HepG2 (cell line): ENCODE measurements around the gene PHF21B. TPM values are rescaled to one million over a fixed set of nuclear protein-coding genes. Genes with fewer than 3 reads are reported as not detected.

Source experiments
- ATAC-seq: fragments of 200-7000 bp; cut with Tn5 transposase; 3 replicates; pipeline ENCODE4 v1.9.1; 2020; ENCODE audit warnings: mild to moderate bottlenecking, moderate library complexity
- BruUV-seq: library from RNA; stranded (reverse); fragments of 400-500 nt; replicated peaks from 2 replicates; lab custom pipeline; 2021; lab: Mats Ljungman, UMichigan
- CTCF ChIA-PET: fragments of 300-600 bp; formaldehyde crosslinking; extraction: SDS; loops from one replicate; lab custom pipeline; 2021; ENCODE audit warnings: low total read pairs, inconsistent platforms, low intra/inter-chr PET ratio; lab: Yijun Ruan, JAX
- POLR2A ChIA-PET: fragments of 350-600 bp; sonication (Branson Sonifier 250); formaldehyde crosslinking; loops from one replicate; lab custom pipeline; 2020; ENCODE audit warnings: antibody characterized with exemption, inconsistent platforms; lab: Yijun Ruan, JAX
- DNase-seq: peaks from one replicate; pipeline ENCODE4 v3.0.0-alpha.2; 2015; ENCODE audit warnings: low spot score
- FAIRE-seq: peaks from 3 replicates; lab custom pipeline; 2011; peaks lifted over from hg19 to GRCh38; lab: Jason Lieb, UNC
- H2AFZ ChIP-seq: one replicate; pipeline ENCODE4 v1.6.1; 2011; ENCODE audit warnings: low read length, inconsistent platforms
- H3K27ac ChIP-seq: fragments of 300-600 bp; 3 replicates; pipeline ENCODE4 v1.8.0; 2011; ENCODE audit warnings: mixed run types, mild to moderate bottlenecking, mixed read lengths, low read length, inconsistent platforms; ENCODE audit not compliant: insufficient read depth; ENCODE audit errors: extremely low read length
- H3K27me3 ChIP-seq, 2 experiments: fragments of 200-600 bp in 1 of 2; 2 replicates in 1 of 2; 3 replicates in 1 of 2; pipeline versions ENCODE4 v1.6.0 to v1.8.0; 2011; ENCODE audit warnings: low read length in 2 of 2, mild to moderate bottlenecking in 2 of 2, moderate library complexity in 2 of 2, inconsistent platforms in 1 of 2; ENCODE audit not compliant: insufficient read depth in 2 of 2, control insufficient read depth in 1 of 2
- H3K36me3 ChIP-seq, 2 experiments: fragments of 200-600 bp in 1 of 2; replicated peaks in 1 of 2; 2 replicates in 1 of 2; 3 replicates in 1 of 2; pipeline versions ENCODE4 v1.5.1 to v1.8.0; 2011; ENCODE audit warnings: low read length in 2 of 2, inconsistent platforms in 1 of 2; ENCODE audit not compliant: insufficient read depth in 2 of 2, control insufficient read depth in 1 of 2
- H3K4me1 ChIP-seq: 2 replicates; pipeline ENCODE4 v1.5.1; 2012; ENCODE audit warnings: low read length, inconsistent platforms; ENCODE audit not compliant: insufficient read depth
- H3K4me2 ChIP-seq: 2 replicates; pipeline ENCODE4 v1.6.0; 2011; ENCODE audit warnings: low read depth, low read length, inconsistent platforms
- H3K4me3 ChIP-seq, 3 experiments: fragments of 200-600 bp in 1 of 3; sonication (generic), shearing (Covaris generic) in 1 of 3; replicated peaks in 1 of 3; 2 replicates each; pipeline ENCODE4 v1.5.1; 2011 to 2016; ENCODE audit warnings: low read length in 3 of 3, inconsistent platforms in 2 of 3, low read depth in 2 of 3, mild to moderate bottlenecking in 2 of 3, control low read depth in 1 of 3, mixed read lengths in 1 of 3; ENCODE audit not compliant: insufficient read depth in 1 of 3
- H3K79me2 ChIP-seq: one replicate; pipeline ENCODE4 v1.6.1; 2011; ENCODE audit warnings: low read length, inconsistent platforms; ENCODE audit not compliant: insufficient read depth
- H3K9ac ChIP-seq: 2 replicates; pipeline ENCODE4 v1.6.0; 2011; ENCODE audit warnings: mild to moderate bottlenecking, low read depth, low read length, inconsistent platforms; ENCODE audit not compliant: insufficient read depth
- H3K9me3 ChIP-seq: 2 replicates; pipeline ENCODE4 v1.5.1; 2012; ENCODE audit warnings: mild to moderate bottlenecking, low read length
- H4K20me1 ChIP-seq: 2 replicates; pipeline ENCODE4 v1.6.0; 2011; ENCODE audit warnings: inconsistent platforms, mild to moderate bottlenecking, low read length, moderate library complexity; ENCODE audit not compliant: insufficient read depth
- ARHGAP35 ChIP-seq: sonication (generic); formaldehyde crosslinking; IDR thresholded peaks from 2 replicates; pipeline ENCODE4 v1.9.0; 2022; ENCODE audit warnings: mild to moderate bottlenecking, inconsistent platforms, moderate library complexity, missing genetic modification reagents, borderline replicate concordance
- BRD4 ChIP-seq: sonication (generic); formaldehyde crosslinking; IDR thresholded peaks from 2 replicates; pipeline ENCODE4 v1.4.0; 2020; ENCODE audit warnings: missing genetic modification reagents
- CBFB ChIP-seq: sonication (generic); formaldehyde crosslinking; IDR thresholded peaks from 2 replicates; pipeline ENCODE4 v1.4.0; 2020; ENCODE audit warnings: missing genetic modification reagents
- CEBPG ChIP-seq: IDR thresholded peaks from 2 replicates; pipeline ENCODE4 v1.6.1; 2016
- GATAD1 ChIP-seq: IDR thresholded peaks from 2 replicates; pipeline ENCODE4 v1.6.1; 2016; ENCODE audit warnings: missing genetic modification reagents, missing compliant biosample characterization
- KLF15 ChIP-seq: sonication (generic); formaldehyde crosslinking; IDR thresholded peaks from 2 replicates; pipeline ENCODE4 v1.8.1; 2023; ENCODE audit warnings: borderline replicate concordance, mild to moderate bottlenecking, inconsistent platforms, missing genetic modification reagents, mixed read lengths
- MAF1 ChIP-seq: sonication (generic); formaldehyde crosslinking; IDR thresholded peaks from 2 replicates; pipeline ENCODE4 v1.5.0; 2020; ENCODE audit warnings: missing genetic modification reagents, borderline replicate concordance
- MAZ ChIP-seq, 2 experiments: sonication (generic) in 1 of 2; formaldehyde crosslinking in 1 of 2; IDR thresholded peaks; 2 replicates each; pipeline versions ENCODE4 v1.5.0 to v1.6.1; 2012 to 2020; ENCODE audit warnings: low read depth in 2 of 2, mild to moderate bottlenecking in 2 of 2, borderline replicate concordance in 1 of 2, improper control_type of control experiment in 1 of 2, low read length in 1 of 2, missing genetic modification reagents in 1 of 2, moderate library complexity in 1 of 2
- MIER2 ChIP-seq: IDR thresholded peaks from 2 replicates; pipeline ENCODE4 v1.6.1; 2016; ENCODE audit warnings: missing biosample characterization, missing genetic modification reagents
- MZF1 ChIP-seq: sonication (generic); formaldehyde crosslinking; IDR thresholded peaks from 2 replicates; pipeline ENCODE4 v1.8.1; 2023; ENCODE audit warnings: mild to moderate bottlenecking, missing genetic modification reagents, borderline replicate concordance
- NCOA1 ChIP-seq: sonication (generic); formaldehyde crosslinking; IDR thresholded peaks from 2 replicates; pipeline ENCODE4 v1.9.0; 2021; ENCODE audit warnings: missing genetic modification reagents
- REXO4 ChIP-seq: sonication (generic); formaldehyde crosslinking; IDR thresholded peaks from 2 replicates; pipeline ENCODE4 v1.8.0; 2022; ENCODE audit warnings: missing genetic modification reagents, mild to moderate bottlenecking, borderline replicate concordance
- SIX4 ChIP-seq: sonication (generic); formaldehyde crosslinking; IDR thresholded peaks from 2 replicates; pipeline ENCODE4 v1.4.0; 2020; ENCODE audit warnings: missing genetic modification reagents
- SMC3 ChIP-seq: IDR thresholded peaks from 2 replicates; pipeline ENCODE4 v1.6.1; 2011; ENCODE audit warnings: low read length, improper control_type of control experiment
- THAP7 ChIP-seq: sonication (generic); formaldehyde crosslinking; IDR thresholded peaks from 2 replicates; pipeline ENCODE4 v1.8.1; 2023; ENCODE audit warnings: mild to moderate bottlenecking, missing genetic modification reagents
- WIZ ChIP-seq: sonication (generic); formaldehyde crosslinking; IDR thresholded peaks from 2 replicates; pipeline ENCODE4 v1.5.1; 2020; ENCODE audit warnings: mild to moderate bottlenecking, missing genetic modification reagents
- ZNF138 ChIP-seq: sonication (generic); formaldehyde crosslinking; IDR thresholded peaks from 2 replicates; pipeline ENCODE4 v1.5.0; 2020; ENCODE audit warnings: mild to moderate bottlenecking, low read depth, missing genetic modification reagents
- ZNF414 ChIP-seq: sonication (generic); formaldehyde crosslinking; IDR thresholded peaks from 2 replicates; pipeline ENCODE4 v1.5.0; 2020; ENCODE audit warnings: missing genetic modification reagents
- ZNF484 ChIP-seq: sonication (generic); formaldehyde crosslinking; IDR thresholded peaks from 2 replicates; pipeline ENCODE4 v1.5.1; 2020; ENCODE audit warnings: mild to moderate bottlenecking, low read depth, missing genetic modification reagents, borderline replicate concordance
- ZNF644 ChIP-seq: IDR thresholded peaks from 2 replicates; pipeline ENCODE4 v1.6.1; 2016; ENCODE audit warnings: low read depth
- ZNF75D ChIP-seq: sonication (generic); formaldehyde crosslinking; IDR thresholded peaks from 2 replicates; pipeline ENCODE4 v1.8.1; 2023; ENCODE audit warnings: missing genetic modification reagents, mild to moderate bottlenecking, borderline replicate concordance
- ZNF800 ChIP-seq: sonication (generic); formaldehyde crosslinking; IDR thresholded peaks from 2 replicates; pipeline ENCODE4 v1.4.0; 2020; ENCODE audit warnings: missing genetic modification reagents
- ZSCAN20 ChIP-seq: sonication (generic); formaldehyde crosslinking; IDR thresholded peaks from 2 replicates; pipeline ENCODE4 v1.4.0; 2020; ENCODE audit warnings: missing genetic modification reagents, mild to moderate bottlenecking, borderline replicate concordance
- ZSCAN25 ChIP-seq: sonication (generic); formaldehyde crosslinking; IDR thresholded peaks from 2 replicates; pipeline ENCODE4 v1.8.0; 2022; ENCODE audit warnings: mild to moderate bottlenecking, missing genetic modification reagents
- WGBS: methylation state at CpG from one replicate; pipeline ENCODE4 v1.1.6; 2017; ENCODE audit warnings: low lambda C conversion rate; 5-methylcytosine and 5-hydroxymethylcytosine counted together
- in situ Hi-C: cut with HindIII; loops from 2 replicates; pipeline ENCODE4 v1.10.0; 2017; ENCODE audit warnings: low pct_unique_long_range_greater_than_20kb; ENCODE audit not compliant: extremely low pct_ligation_motif_present
- intact Hi-C: fragments of 100-400 bp; cut with micrococcal nuclease; formaldehyde crosslinking; loops from one replicate; pipeline ENCODE4 v1.10.0; 2022; ENCODE audit not compliant: unreplicated experiment
- polyA plus RNA-seq, 8 experiments: library from polyadenylated mRNA; depleted of rRNA in 3 of 8; stranded (reverse) in 7 of 8; unstranded in 1 of 8; fragments of >200 nt; fragmentation: Illumina TruSeq in 4 of 8; extraction: Trizol in 4 of 8; gene quantifications; 2 replicates each; pipeline versions ENCODE4 v1.2.1 to v1.2.3, GENCODE V29; 2011 to 2016; ENCODE audit warnings: low read depth in 4 of 8, missing spikeins in 1 of 8, mixed read lengths in 1 of 8; ENCODE audit not compliant: insufficient read depth in 1 of 8
- total RNA-seq, 5 experiments: library from RNA; depleted of rRNA; stranded (reverse); fragments of >200 nt; fragmentation: Illumina TruSeq; extraction: Trizol; gene quantifications; 2 replicates each; pipeline ENCODE4 v1.2.3, GENCODE V29; 2016; ENCODE audit warnings: low read depth in 1 of 5

PHF21B gene
- total and polyA plus RNA-seq, 2 of the 13 experiments (the other 11 are each of a cell fraction or from before 2014, with no cell fraction given): not detected

- TF ChIP-seq MZF1 (no peak), ZNF644 (CRISPR knock-in tag) (no peak), GATAD1 (no peak), ZNF75D (CRISPR knock-in tag) (no peak), SMC3 (no peak), MIER2 (no peak), CEBPG (CRISPR knock-in tag) (no peak), MAZ (IDR thresholded peaks at IDR 0.05; ENCODE audit: borderline replicate concordance, low read depth, low read length) (no peak), MAZ (CRISPR knock-in tag; IDR thresholded peaks at IDR 0.05; ENCODE audit: low read depth) (no peak), ZNF484 (CRISPR knock-in tag) (no peak)
Observed at GRCh38 chr22:45058622-45058912, 48.8 kb upstream of the PHF21B start (continued).

- no TSS peak for BruUV-seq
- Histone ChIP-seq H3K4me2 (no peak overlapping the region), H2AFZ (no peak overlapping the region), H3K27ac (no peak overlapping the region), H3K27me3 (peaks cover 5 to 49% of the 10 kb centered on the region in 2 experiments; a peak in 4 of 5 replicates), H3K4me3 (no peak overlapping the region), H4K20me1 (no peaks in the 10 kb centered on the region), H3K9ac (no peak overlapping the region), H3K36me3 (no peaks in the 10 kb centered on the region), H3K79me2 (no peaks in the 10 kb centered on the region), H3K9me3 (no peaks in the 10 kb centered on the region), H3K4me1 (no peaks in the 10 kb centered on the region)
- intact Hi-C loops: no loop called here
- ChIA-PET POLR2A (no interaction called here), CTCF (no interaction called here)
- in situ Hi-C loops: no loop called here
- 46% methylated on average over 11 of the region's 15 CpGs for WGBS
- DNase-seq (no peak), FAIRE-seq (no peak), ATAC-seq (no peak)
- TF ChIP-seq ZNF800 (CRISPR knock-in tag): no peak
- TF ChIP-seq ZNF644 (CRISPR knock-in tag): no peak
- no peak for TF ChIP-seq KLF15 (CRISPR knock-in tag)
- TF ChIP-seq ZNF138 (CRISPR knock-in tag): no peak
- TF ChIP-seq ZSCAN25 (CRISPR knock-in tag): no peak
- TF ChIP-seq THAP7: no peak
- no peak for TF ChIP-seq ARHGAP35 (CRISPR knock-in tag)
- TF ChIP-seq ZNF414 (CRISPR knock-in tag): no peak
- no peak for TF ChIP-seq MAF1
- TF ChIP-seq WIZ: no peak
- no peak for TF ChIP-seq CBFB (CRISPR knock-in tag)
- no peak for TF ChIP-seq SIX4 (CRISPR knock-in tag)
- no peak for TF ChIP-seq BRD4 (CRISPR knock-in tag)
- no peak for TF ChIP-seq NCOA1
- TF ChIP-seq ZSCAN20 (CRISPR knock-in tag): no peak
- TF ChIP-seq REXO4 (CRISPR knock-in tag): no peak
Observed at GRCh38 chr22:45055936-45056335, 46.1 kb upstream of the PHF21B start.
